Astrocyte (in vitro differentiated cells and primary cell): ENCODE data around the gene PSMD2. TPM values are rescaled to one million over a fixed set of nuclear protein-coding genes. Genes with fewer than 3 reads are reported as not detected.

Source experiments
- DNase-seq: peaks from one replicate; pipeline ENCODE4 v3.0.0-alpha.2; 2010; ENCODE audit warnings: low read depth
- FAIRE-seq: peaks from 2 replicates; lab custom pipeline; 2011; peaks lifted over from hg19 to GRCh38; lab: Jason Lieb, UNC
- H2AFZ ChIP-seq: 2 replicates; pipeline ENCODE4 v1.6.0; 2012; ENCODE audit warnings: low read depth, low read length, inconsistent platforms
- H3K27ac ChIP-seq: 2 replicates; pipeline ENCODE4 v1.5.1; 2011; ENCODE audit warnings: low read depth, low read length, inconsistent platforms
- H3K27me3 ChIP-seq: 2 replicates; pipeline ENCODE4 v1.6.0; 2011; ENCODE audit warnings: low read length, inconsistent platforms; ENCODE audit not compliant: insufficient read depth
- H3K36me3 ChIP-seq: 2 replicates; pipeline ENCODE4 v1.5.1; 2011; ENCODE audit warnings: low read length, inconsistent platforms; ENCODE audit not compliant: insufficient read depth
- H3K4me1 ChIP-seq: 2 replicates; pipeline ENCODE4 v1.5.1; 2011; ENCODE audit warnings: low read length, inconsistent platforms; ENCODE audit not compliant: insufficient read depth
- H3K4me2 ChIP-seq: 2 replicates; pipeline ENCODE4 v1.6.0; 2012; ENCODE audit warnings: low read length, inconsistent platforms
- H3K4me3 ChIP-seq: 2 replicates; pipeline ENCODE4 v1.5.1; 2011; ENCODE audit warnings: low read depth, mild to moderate bottlenecking, low read length, inconsistent platforms; ENCODE audit not compliant: insufficient read depth
- H3K79me2 ChIP-seq: 2 replicates; pipeline ENCODE4 v1.6.0; 2012; ENCODE audit warnings: mild to moderate bottlenecking, low read length, inconsistent platforms; ENCODE audit not compliant: insufficient read depth
- H3K9ac ChIP-seq: 2 replicates; pipeline ENCODE4 v1.6.0; 2012; ENCODE audit warnings: mild to moderate bottlenecking, low read length, inconsistent platforms
- H3K9me3 ChIP-seq: 2 replicates; pipeline ENCODE4 v1.5.1; 2012; ENCODE audit warnings: low read depth, mild to moderate bottlenecking, low read length, inconsistent platforms; ENCODE audit not compliant: insufficient read depth
- H4K20me1 ChIP-seq: 2 replicates; pipeline ENCODE4 v1.6.0; 2012; ENCODE audit warnings: low read length, inconsistent platforms; ENCODE audit not compliant: insufficient read depth
- H3K27ac Mint-ChIP-seq: one replicate; pipeline ENCODE4 v1.8.0; 2021; ENCODE audit warnings: mild to moderate bottlenecking, mixed read lengths; ENCODE audit not compliant: unreplicated experiment
- H3K27me3 Mint-ChIP-seq: one replicate; pipeline ENCODE4 v1.8.0; 2021; ENCODE audit warnings: low read depth, mixed read lengths; ENCODE audit not compliant: unreplicated experiment
- H3K36me3 Mint-ChIP-seq: one replicate; pipeline ENCODE4 v1.8.0; 2021; ENCODE audit warnings: low read depth, mixed read lengths; ENCODE audit not compliant: unreplicated experiment
- H3K4me1 Mint-ChIP-seq: one replicate; pipeline ENCODE4 v1.8.0; 2021; ENCODE audit warnings: low read depth, mixed read lengths; ENCODE audit not compliant: unreplicated experiment
- H3K4me3 Mint-ChIP-seq: one replicate; pipeline ENCODE4 v1.8.0; 2021; ENCODE audit warnings: mild to moderate bottlenecking, moderate library complexity, mixed read lengths; ENCODE audit not compliant: unreplicated experiment
- H3K9me3 Mint-ChIP-seq: one replicate; pipeline ENCODE4 v1.8.0; 2021; ENCODE audit warnings: mild to moderate bottlenecking, mixed read lengths; ENCODE audit not compliant: unreplicated experiment
- EZH2 ChIP-seq: IDR thresholded peaks from 2 replicates; pipeline ENCODE4 v1.6.1; 2012; ENCODE audit warnings: mild to moderate bottlenecking, low read length, inconsistent platforms; ENCODE audit not compliant: insufficient read depth
- total RNA-seq: library from RNA; stranded (reverse); gene quantifications from 2 replicates; pipeline ENCODE4 v1.2.1, GENCODE V29; 2021
- TF ChIP-seq, protein P1 (sequence below): IDR thresholded peaks from 2 replicates; pipeline ENCODE4 v1.5.1; 2011; ENCODE audit warnings: low read depth, mild to moderate bottlenecking, inconsistent platforms, low read length, moderate library complexity; ENCODE audit not compliant: insufficient read depth

Gene PSMD2
- total RNA-seq, 1 donor from 2014 or later = 588 TPM

DNA sequence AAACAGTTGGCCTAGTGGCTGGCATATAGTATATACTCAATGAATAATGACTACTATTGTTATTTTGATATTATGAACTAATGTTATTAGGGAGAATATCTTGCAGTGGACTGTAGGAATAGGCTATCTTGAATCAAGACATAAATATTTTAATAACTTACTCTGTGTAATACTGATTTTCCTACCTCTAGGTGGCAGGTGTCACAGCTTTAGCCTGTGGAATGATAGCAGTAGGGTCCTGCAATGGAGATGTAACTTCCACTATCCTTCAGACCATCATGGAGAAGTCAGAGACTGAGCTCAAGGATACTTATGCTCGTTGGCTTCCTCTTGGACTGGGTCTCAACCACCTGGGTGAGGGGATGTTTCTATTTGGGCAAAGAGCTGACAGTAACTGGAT, 6.5 kb downstream of the PSMD2 start:
- H3K36me3 Mint-ChIP-seq = peaks cover 69% of the 10 kb centered on the region
- no peak overlapping the region for H3K27ac ChIP-seq
- H3K36me3 ChIP-seq = peaks cover 84% of the 10 kb centered on the region
- H3K4me2 ChIP-seq = no peak overlapping the region
- H3K4me1 ChIP-seq = peaks cover 13% of the 10 kb centered on the region
- peaks cover 23% of the 10 kb centered on the region for H3K4me1 Mint-ChIP-seq
- H3K4me3 Mint-ChIP-seq = no peak overlapping the region
- peaks cover 59% of the 10 kb centered on the region for H3K79me2 ChIP-seq
- no peak for FAIRE-seq
- no peak overlapping the region for H3K9ac ChIP-seq
- no peaks in the 10 kb centered on the region for H3K27me3 Mint-ChIP-seq
- no peaks in the 10 kb centered on the region for H3K9me3 Mint-ChIP-seq
- no peak overlapping the region for H2AFZ ChIP-seq
- no peak overlapping the region for H3K27ac Mint-ChIP-seq
- H3K4me3 ChIP-seq = no peak overlapping the region
- H3K27me3 ChIP-seq = no peaks in the 10 kb centered on the region
- no peaks in the 10 kb centered on the region for H3K9me3 ChIP-seq
- DNase-seq = no peak
- H4K20me1 ChIP-seq = peaks cover 84% of the 10 kb centered on the region
- TF ChIP-seq, protein P1, sequence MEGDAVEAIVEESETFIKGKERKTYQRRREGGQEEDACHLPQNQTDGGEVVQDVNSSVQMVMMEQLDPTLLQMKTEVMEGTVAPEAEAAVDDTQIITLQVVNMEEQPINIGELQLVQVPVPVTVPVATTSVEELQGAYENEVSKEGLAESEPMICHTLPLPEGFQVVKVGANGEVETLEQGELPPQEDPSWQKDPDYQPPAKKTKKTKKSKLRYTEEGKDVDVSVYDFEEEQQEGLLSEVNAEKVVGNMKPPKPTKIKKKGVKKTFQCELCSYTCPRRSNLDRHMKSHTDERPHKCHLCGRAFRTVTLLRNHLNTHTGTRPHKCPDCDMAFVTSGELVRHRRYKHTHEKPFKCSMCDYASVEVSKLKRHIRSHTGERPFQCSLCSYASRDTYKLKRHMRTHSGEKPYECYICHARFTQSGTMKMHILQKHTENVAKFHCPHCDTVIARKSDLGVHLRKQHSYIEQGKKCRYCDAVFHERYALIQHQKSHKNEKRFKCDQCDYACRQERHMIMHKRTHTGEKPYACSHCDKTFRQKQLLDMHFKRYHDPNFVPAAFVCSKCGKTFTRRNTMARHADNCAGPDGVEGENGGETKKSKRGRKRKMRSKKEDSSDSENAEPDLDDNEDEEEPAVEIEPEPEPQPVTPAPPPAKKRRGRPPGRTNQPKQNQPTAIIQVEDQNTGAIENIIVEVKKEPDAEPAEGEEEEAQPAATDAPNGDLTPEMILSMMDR = peak; percentile 39
- no peak for TF ChIP-seq EZH2

GRCh38 chr3:184306341-184306972, 7.4 kb downstream of the PSMD2 start:
- DNase-seq (no peak), FAIRE-seq (no peak)
- peak overlapping the region; percentile 63 for H3K27ac Mint-ChIP-seq
- no peaks in the 10 kb centered on the region for H3K27me3 ChIP-seq
- H3K9me3 Mint-ChIP-seq = no peaks in the 10 kb centered on the region
- H3K9ac ChIP-seq = no peak overlapping the region
- H3K4me3 ChIP-seq = no peak overlapping the region
- no peaks in the 10 kb centered on the region for H3K27me3 Mint-ChIP-seq
- H3K4me3 Mint-ChIP-seq = no peak overlapping the region
- H3K4me2 ChIP-seq = no peak overlapping the region
- TF ChIP-seq EZH2 = no peak
- TF ChIP-seq, protein P1 = no peak
- peaks cover 67% of the 10 kb centered on the region for H3K36me3 Mint-ChIP-seq
- H2AFZ ChIP-seq = no peak overlapping the region
- H3K9me3 ChIP-seq = no peaks in the 10 kb centered on the region
- H3K27ac ChIP-seq = no peak overlapping the region
- peaks cover 5% of the 10 kb centered on the region for H3K4me1 ChIP-seq
- H3K36me3 ChIP-seq = peaks cover 77% of the 10 kb centered on the region
- peaks cover 18% of the 10 kb centered on the region for H3K4me1 Mint-ChIP-seq
- peaks cover 77% of the 10 kb centered on the region for H4K20me1 ChIP-seq
- H3K79me2 ChIP-seq = peaks cover 51% of the 10 kb centered on the region

DNA sequence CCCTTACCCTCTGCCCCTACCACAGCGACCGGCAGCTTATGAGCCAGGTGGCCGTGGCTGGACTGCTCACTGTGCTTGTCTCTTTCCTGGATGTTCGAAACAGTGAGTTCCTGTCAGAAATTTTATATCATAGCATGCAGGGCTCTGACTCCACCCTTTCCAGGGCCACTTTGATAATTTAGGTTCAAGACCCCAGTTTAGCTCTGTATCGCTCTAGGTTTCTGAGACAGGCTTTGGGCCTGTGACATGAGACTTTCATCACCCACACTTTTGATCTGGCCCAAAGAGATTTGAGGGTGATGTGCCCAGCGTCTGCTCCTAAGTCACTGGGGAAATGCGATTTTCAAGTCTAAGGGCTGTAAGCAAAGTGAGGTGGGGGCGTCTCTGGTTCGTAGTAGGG, 8.9 kb downstream of the PSMD2 start:
- FAIRE-seq = no peak
- peaks cover 63% of the 10 kb centered on the region for H3K36me3 ChIP-seq
- H3K4me3 Mint-ChIP-seq = no peak overlapping the region

More for the DNA sequence above, 8.9 kb downstream of the PSMD2 start:
- H3K36me3 Mint-ChIP-seq = peaks cover 54% of the 10 kb centered on the region
- no peak for TF ChIP-seq EZH2
- TF ChIP-seq, protein P1 = no peak
- no peak overlapping the region for H3K4me2 ChIP-seq
- H3K79me2 ChIP-seq = peaks cover 36% of the 10 kb centered on the region
- H3K4me1 Mint-ChIP-seq = peaks cover 8% of the 10 kb centered on the region
- no peaks in the 10 kb centered on the region for H3K27me3 Mint-ChIP-seq
- H3K9me3 Mint-ChIP-seq = no peaks in the 10 kb centered on the region
- no peaks in the 10 kb centered on the region for H3K27me3 ChIP-seq
- H2AFZ ChIP-seq = no peak overlapping the region
- H3K9me3 ChIP-seq = no peaks in the 10 kb centered on the region
- no peak overlapping the region for H3K27ac ChIP-seq
- H3K4me3 ChIP-seq = no peak overlapping the region
- no peak for DNase-seq
- peaks cover 62% of the 10 kb centered on the region for H4K20me1 ChIP-seq
- H3K4me1 ChIP-seq = no peaks in the 10 kb centered on the region
- no peak overlapping the region for H3K9ac ChIP-seq
- H3K27ac Mint-ChIP-seq = no peak overlapping the region
